GM12865 (cell line): ENCODE measurements around the gene ATP8A2.

Experiments
- DNase-seq: peaks from one replicate; pipeline ENCODE4 v3.0.0; 2010; ENCODE audit warnings: low read depth
- H3K4me3 ChIP-seq: 2 replicates; pipeline ENCODE4 v1.5.1; 2011; ENCODE audit warnings: mild to moderate bottlenecking, low read depth, low read length, control low read depth
- TF ChIP-seq, protein P1 (sequence below): IDR thresholded peaks from 2 replicates; pipeline ENCODE4 v1.5.1; 2011; ENCODE audit warnings: low read length, control low read depth, low read depth, inconsistent platforms; ENCODE audit not compliant: insufficient read depth; ENCODE audit errors: missing control alignments

The ATP8A2 gene

DNA sequence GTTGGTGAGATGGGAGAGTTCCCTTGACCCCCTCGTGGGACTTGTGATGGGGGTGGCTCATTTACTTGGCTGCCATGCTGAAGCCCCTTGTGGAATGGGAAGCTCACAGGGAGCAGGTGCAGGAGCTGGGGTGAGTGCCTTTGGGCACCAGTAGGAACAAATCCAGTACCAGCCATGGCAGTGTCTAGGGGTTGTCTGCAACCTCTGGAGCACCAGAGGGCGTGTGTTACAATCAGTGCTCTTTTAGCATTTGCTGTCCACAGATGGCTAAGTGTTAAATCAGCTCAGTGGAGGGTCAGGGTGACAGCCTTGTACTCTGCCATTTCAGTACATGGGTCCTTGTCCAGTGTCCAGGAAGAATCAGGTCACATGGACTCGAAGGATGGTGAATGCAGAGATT is 75.6 kb downstream of the ATP8A2 start:
- no peak for DNase-seq
- TF ChIP-seq, protein P1, sequence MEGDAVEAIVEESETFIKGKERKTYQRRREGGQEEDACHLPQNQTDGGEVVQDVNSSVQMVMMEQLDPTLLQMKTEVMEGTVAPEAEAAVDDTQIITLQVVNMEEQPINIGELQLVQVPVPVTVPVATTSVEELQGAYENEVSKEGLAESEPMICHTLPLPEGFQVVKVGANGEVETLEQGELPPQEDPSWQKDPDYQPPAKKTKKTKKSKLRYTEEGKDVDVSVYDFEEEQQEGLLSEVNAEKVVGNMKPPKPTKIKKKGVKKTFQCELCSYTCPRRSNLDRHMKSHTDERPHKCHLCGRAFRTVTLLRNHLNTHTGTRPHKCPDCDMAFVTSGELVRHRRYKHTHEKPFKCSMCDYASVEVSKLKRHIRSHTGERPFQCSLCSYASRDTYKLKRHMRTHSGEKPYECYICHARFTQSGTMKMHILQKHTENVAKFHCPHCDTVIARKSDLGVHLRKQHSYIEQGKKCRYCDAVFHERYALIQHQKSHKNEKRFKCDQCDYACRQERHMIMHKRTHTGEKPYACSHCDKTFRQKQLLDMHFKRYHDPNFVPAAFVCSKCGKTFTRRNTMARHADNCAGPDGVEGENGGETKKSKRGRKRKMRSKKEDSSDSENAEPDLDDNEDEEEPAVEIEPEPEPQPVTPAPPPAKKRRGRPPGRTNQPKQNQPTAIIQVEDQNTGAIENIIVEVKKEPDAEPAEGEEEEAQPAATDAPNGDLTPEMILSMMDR: no peak
- no peak overlapping the region for H3K4me3 ChIP-seq

DNA sequence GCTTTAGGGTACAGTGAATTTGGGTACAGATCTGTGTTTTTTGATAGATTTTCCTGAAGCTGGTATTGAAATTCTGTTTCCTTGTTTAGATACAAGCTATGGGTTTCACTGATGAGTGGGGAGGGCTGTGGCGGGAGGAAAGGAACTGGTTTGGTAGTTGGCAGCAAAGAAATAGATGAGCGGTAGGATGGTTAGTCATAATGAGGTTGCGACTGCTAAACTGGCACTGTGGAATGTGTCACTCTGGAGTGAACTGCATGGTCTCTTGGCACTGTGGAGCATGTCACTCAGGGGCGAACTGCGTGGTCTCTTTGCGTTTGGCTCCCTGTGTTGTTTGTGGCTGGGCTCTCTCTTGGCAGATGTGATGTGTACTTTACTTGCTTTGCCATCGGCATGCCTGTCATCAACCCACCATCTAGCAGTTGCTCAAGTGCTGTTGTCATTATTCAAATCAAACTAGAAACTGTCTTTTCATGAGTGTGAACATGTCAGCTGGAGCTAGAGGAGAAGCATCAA is 82.1 kb downstream of the ATP8A2 start:
- TF ChIP-seq, protein P1: no peak
- no peak overlapping the region for H3K4me3 ChIP-seq
- DNase-seq: no peak

DNA sequence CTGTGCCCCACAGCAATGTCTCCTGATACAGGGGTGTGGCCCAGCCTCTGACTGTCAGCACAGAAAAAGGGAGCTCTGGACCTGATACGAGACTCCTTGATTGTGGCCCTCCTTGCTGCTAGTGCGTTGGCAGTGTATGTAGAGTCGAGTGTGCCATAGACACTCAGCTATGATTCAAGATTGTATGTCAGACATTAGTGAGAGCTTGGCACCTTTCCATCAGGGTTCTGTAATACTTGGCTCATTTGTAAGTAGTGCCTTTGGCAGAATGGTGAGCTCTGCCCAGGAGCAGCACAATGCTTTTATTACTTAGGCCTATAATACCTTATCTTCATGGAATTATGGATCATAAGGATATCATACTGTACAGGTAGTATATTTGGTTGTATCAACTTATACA is 83.4 kb downstream of the ATP8A2 start:
- TF ChIP-seq, protein P1: no peak
- H3K4me3 ChIP-seq: no peak overlapping the region
- DNase-seq: no peak

DNA sequence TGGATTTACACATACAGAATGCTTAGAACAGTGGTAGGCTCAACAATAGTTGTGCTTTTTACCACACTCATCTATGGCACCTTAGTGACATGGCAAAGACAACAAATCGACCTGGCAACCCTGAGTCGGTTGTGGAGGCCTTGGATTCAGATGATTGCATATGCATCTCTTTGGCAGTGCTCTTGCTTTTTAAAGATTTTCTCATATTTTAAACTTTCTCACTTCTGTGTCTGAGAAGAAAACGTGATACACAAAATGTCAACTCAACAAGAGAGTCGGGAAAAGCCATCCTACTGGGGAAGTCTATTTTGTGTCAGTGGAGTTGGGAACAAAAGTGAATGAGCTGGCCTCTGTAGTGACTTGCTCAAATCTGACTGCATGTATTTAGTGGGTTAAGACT is 85.8 kb downstream of the ATP8A2 start:
- TF ChIP-seq, protein P1: no peak
- H3K4me3 ChIP-seq: no peak overlapping the region
- DNase-seq: no peak

DNA sequence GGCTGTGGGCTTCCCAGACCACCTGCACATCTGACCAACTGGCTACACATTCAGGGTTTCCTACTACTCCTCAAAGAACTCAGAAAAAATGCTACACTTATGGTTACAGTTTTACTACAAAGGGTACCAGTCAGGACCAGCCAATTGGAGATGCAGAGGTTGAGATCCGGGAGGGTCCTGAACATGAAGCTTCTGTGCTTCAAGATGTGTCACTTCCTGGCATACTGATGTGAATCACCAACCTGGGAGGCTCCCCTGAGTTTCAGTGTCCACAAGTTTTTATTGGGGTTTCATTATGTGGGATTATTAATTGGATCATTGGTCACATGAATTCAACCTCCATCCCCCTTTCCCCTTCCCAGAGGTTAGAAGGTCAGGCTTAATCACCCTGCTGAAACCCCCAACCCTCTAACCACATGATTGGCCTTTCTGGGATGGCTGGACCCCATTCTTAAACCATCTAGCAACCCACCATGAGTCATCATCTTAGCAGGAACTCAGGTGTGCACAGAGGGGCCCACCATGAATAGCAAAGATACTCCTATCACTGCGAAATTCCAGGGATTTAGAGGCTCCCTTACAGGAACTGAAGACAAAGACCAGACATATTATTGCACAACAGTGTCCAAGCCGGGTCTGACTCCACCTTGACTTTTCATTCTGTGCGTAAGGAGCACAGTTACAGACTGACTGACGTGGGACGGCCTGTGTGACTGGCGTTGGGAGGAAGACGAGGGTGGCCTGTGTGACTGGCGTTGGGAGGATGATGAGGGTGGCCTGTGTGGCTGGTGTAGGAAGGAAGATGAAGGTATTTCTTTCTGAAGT is 90.7 kb downstream of the ATP8A2 start:
- no peak for DNase-seq
- no peak overlapping the region for H3K4me3 ChIP-seq
- TF ChIP-seq, protein P1: no peak

DNA sequence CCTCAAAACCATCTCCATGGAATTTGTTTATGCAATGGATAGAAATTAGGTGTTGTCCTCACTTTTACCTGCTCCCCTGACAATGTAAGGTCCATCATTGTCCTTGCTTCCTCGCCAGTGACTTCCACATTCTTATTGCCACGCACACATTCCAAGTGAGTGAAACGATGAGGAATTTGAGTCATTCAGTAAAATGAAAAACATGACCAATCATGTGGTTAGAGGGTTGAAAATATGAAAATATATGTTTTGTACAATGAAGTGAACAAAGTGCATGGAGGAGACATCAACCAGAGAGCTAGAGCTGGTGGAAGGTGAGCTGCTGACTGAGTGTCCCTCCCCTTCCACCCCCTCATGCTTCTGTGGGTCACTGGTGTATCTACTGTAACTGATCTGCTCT is 91.7 kb downstream of the ATP8A2 start:
- TF ChIP-seq, protein P1: no peak
- no peak for DNase-seq
- H3K4me3 ChIP-seq: no peak overlapping the region
